Upper lobe of left lung (tissue), 4 donors: ENCODE measurements around the gene GRIN2A.

ENCODE experiments used
- CTCF ChIP-seq, 6 experiments: fragments of 450-650 bp in 4 of 6; fragments of 200-600 bp in 2 of 6; sonication (generic) in 2 of 6; IDR thresholded peaks; one replicate each; pipeline ENCODE4 v1.5.1; 2016 to 2019; ENCODE audit warnings: antibody characterized with exemption in 6 of 6
- EP300 ChIP-seq, 4 donors: sonication (generic); formaldehyde crosslinking; IDR thresholded peaks; one replicate each; pipeline ENCODE4 v1.5.1; 2017; ENCODE audit warnings: antibody characterized with exemption in 4 of 4, control low read depth in 2 of 4
- POLR2A ChIP-seq, 4 donors: fragments of 450-650 bp; IDR thresholded peaks; one replicate each; pipeline ENCODE4 v1.5.1; 2016 to 2017; ENCODE audit warnings: antibody characterized with exemption in 4 of 4, mild to moderate bottlenecking in 2 of 4
- POLR2AphosphoS5 ChIP-seq, 2 donors: sonication (generic); formaldehyde crosslinking; IDR thresholded peaks; one replicate each; pipeline ENCODE4 v1.5.1; 2017; ENCODE audit warnings: antibody characterized with exemption in 2 of 2

- TF ChIP-seq EP300 (IDR thresholded peaks at IDR 0.05) = no peak
- TF ChIP-seq POLR2A (IDR thresholded peaks at IDR 0.05) = no peak
- TF ChIP-seq CTCF (IDR thresholded peaks at IDR 0.05) = no peak
- TF ChIP-seq POLR2AphosphoS5 (IDR thresholded peaks at IDR 0.05) = no peak
These were observed 225.2 kb downstream of the GRIN2A start for GRCh38 chr16:9957002-9957401.
